Measurements from ENCODE around the gene AGBL5.

AGBL5 gene

GRCh38 chr2:27038012-27038411 is 13.5 kb upstream of the AGBL5 start:
- TF ChIP-seq, protein P1, sequence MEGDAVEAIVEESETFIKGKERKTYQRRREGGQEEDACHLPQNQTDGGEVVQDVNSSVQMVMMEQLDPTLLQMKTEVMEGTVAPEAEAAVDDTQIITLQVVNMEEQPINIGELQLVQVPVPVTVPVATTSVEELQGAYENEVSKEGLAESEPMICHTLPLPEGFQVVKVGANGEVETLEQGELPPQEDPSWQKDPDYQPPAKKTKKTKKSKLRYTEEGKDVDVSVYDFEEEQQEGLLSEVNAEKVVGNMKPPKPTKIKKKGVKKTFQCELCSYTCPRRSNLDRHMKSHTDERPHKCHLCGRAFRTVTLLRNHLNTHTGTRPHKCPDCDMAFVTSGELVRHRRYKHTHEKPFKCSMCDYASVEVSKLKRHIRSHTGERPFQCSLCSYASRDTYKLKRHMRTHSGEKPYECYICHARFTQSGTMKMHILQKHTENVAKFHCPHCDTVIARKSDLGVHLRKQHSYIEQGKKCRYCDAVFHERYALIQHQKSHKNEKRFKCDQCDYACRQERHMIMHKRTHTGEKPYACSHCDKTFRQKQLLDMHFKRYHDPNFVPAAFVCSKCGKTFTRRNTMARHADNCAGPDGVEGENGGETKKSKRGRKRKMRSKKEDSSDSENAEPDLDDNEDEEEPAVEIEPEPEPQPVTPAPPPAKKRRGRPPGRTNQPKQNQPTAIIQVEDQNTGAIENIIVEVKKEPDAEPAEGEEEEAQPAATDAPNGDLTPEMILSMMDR (conservative IDR thresholded peaks at IDR 0.05): no peak
- no peak for TF ChIP-seq ZFX (IDR thresholded peaks at IDR 0.05)
- no peak overlapping the region for H3K27ac ChIP-seq

DNA sequence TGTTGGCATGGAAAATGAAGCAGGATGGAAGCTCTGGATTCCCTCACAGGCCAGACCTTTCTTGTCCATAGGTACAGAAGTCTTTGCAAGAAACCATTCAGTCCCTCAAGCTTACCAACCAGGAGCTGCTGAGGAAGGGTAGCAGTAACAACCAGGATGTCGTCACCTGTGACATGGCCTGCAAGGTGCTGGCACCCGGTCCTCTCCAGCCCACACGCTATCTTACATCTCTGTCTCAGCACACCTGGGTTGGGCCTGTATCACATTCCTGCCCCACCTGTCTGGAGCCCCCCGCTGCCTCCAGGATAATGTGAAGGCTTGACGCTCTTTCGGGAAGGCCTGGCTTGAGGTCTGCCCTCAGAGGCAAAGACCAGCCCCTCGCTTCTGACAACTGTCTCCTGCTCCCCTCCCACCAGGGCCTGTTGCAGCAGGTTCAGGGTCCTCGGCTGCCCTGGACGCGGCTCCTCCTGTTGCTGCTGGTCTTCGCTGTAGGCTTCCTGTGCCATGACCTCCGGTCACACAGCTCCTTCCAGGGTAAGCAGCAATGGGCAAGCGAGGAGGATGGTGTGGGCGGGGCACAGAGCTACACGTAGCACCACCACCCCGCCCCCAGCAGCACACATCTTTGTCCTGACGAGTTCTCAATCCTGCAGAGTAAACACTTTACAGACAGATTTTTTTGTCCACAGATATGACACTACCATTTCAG is 12.7 kb upstream of the AGBL5 start:
- no peak overlapping the region for H3K27ac ChIP-seq

GRCh38 chr2:27039426-27039825 is 12.0 kb upstream of the AGBL5 start:
- TF ChIP-seq, protein P1 (conservative IDR thresholded peaks at IDR 0.05): no peak
- no peak for TF ChIP-seq ZFX (IDR thresholded peaks at IDR 0.05)
- no peak overlapping the region for H3K27ac ChIP-seq

More for the DNA sequence above, 12.7 kb upstream of the AGBL5 start:
- TF ChIP-seq ZFX (IDR thresholded peaks at IDR 0.05): no peak
- TF ChIP-seq, protein P1 (conservative IDR thresholded peaks at IDR 0.05): no peak

DNA sequence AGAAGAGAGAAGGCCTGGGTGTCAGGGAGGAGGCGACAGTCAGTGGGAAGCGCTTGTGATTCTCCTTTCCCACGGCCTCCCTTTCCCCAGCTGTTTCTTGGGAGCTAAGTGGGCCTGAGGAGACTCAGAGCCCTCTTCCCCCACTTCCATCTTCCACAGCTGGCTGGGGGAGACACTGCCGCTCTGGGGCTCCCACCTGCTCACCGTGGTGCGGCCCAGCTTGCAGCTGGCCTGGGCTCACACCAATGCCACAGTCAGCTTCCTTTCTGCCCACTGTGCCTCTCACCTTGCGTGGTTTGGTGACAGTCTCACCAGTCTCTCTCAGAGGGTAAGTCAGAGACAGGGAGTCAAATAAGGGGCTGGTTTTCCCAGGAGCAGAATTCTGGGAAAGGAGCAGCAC is 11.6 kb upstream of the AGBL5 start:
- TF ChIP-seq ZFX (IDR thresholded peaks at IDR 0.05): no peak
- TF ChIP-seq, protein P1 (conservative IDR thresholded peaks at IDR 0.05): no peak
- H3K27ac ChIP-seq: no peak overlapping the region

GRCh38 chr2:27040282-27040681 is 11.2 kb upstream of the AGBL5 start:
- no peak overlapping the region for H3K27ac ChIP-seq
- TF ChIP-seq, protein P1 (conservative IDR thresholded peaks at IDR 0.05): no peak

DNA sequence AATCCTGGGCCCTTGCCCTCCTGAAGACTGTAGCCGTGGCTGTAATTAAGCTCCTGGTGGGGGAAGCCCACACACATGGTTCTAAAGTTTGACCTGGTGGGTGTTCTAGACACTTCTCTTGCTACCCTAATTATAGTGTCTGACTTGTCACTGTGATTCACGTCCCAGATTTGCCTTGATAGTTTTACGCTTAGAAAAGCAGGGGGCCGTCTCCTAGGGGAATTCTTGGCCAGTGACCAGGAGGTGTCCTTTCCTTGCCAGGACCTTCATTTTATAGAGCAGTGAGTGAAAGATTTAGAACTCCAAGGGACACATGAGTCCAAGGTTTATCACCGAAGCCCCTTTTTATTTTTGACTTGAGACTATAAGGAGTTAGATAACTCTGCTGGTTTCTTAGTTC is 9.7 kb upstream of the AGBL5 start:
- TF ChIP-seq ZFX (IDR thresholded peaks at IDR 0.05): no peak
- TF ChIP-seq, protein P1 (conservative IDR thresholded peaks at IDR 0.05): no peak
- no peak overlapping the region for H3K27ac ChIP-seq

GRCh38 chr2:27042159-27042661 is 9.3 kb upstream of the AGBL5 start:
- H3K27ac ChIP-seq: no peak overlapping the region
- TF ChIP-seq ZFX (IDR thresholded peaks at IDR 0.05): no peak
- TF ChIP-seq, protein P1 (conservative IDR thresholded peaks at IDR 0.05): no peak

All from C4-2B (cell line).